Stimulated activated CD4-positive, alpha-beta T cell treated with anti-CD3 and anti-CD28 coated beads, TNF-alpha, amount 100 ng/mL, for 1 hour (primary cell): ENCODE data around the gene LOXL1.

Source experiments
- DNase-seq, 3 donors: peaks; one replicate each; pipeline ENCODE4 v3.0.0-alpha.2; 2020; ENCODE audit warnings: low read depth in 3 of 3, low spot score in 1 of 3

LOXL1 gene, protein sequence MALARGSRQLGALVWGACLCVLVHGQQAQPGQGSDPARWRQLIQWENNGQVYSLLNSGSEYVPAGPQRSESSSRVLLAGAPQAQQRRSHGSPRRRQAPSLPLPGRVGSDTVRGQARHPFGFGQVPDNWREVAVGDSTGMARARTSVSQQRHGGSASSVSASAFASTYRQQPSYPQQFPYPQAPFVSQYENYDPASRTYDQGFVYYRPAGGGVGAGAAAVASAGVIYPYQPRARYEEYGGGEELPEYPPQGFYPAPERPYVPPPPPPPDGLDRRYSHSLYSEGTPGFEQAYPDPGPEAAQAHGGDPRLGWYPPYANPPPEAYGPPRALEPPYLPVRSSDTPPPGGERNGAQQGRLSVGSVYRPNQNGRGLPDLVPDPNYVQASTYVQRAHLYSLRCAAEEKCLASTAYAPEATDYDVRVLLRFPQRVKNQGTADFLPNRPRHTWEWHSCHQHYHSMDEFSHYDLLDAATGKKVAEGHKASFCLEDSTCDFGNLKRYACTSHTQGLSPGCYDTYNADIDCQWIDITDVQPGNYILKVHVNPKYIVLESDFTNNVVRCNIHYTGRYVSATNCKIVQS

DNA sequence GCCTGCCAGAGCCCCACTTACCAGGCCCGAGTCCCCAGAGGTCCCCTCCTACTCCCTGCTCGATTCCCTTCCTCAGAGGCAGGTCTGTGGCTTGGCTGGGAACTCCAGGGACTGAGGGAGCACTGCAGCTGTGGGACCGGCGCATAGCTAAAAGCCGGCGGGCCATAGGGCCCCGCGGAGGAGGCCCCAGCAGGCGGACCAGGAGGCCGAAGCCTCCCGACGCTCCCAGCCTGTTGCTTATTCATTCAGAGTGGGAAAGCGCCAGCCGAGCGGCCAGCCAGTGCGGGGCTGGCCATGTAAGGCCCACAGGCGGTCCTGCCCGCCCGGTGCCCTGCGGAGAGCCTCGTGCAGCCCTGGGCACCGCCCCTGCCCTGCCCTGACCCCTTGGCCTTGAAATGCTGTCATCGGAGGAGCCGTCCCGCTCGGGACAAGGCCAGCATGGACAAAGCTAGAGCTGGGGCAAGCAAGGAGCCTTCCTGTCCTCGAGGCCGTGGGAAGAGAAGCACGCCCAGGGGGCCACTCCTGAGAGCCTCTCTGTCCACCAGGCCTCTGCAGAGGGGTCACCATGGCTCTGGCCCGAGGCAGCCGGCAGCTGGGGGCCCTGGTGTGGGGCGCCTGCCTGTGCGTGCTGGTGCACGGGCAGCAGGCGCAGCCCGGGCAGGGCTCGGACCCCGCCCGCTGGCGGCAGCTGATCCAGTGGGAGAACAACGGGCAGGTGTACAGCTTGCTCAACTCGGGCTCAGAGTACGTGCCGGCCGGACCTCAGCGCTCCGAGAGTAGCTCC, at the start of gene LOXL1:
LOXL1 (plus strand) TSS at position 244 of the 784 bp plus-strand sequence; CDS start at position 566, 322 bp downstream.
- no peak for DNase-seq

DNA sequence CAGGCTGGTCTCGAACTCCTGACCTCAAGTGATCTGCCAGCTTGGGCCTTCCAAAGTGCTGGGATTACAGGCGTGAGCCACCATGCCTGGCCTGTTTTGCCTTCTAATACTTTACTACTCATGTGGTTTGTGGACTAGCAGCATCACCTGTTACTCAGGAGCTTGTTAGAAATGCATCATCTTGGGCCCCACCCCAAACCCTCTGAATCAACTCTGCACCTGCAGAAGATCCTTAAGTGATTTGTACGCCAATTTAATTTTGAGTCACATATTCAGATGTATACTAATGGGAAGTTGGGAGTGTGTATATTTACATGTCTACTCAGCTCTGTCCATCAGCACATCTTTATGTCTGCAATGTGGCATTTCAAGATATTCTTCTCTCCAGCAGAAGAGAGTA, 46.8 kb upstream of the LOXL1 start:
- DNase-seq, result no peak

DNA sequence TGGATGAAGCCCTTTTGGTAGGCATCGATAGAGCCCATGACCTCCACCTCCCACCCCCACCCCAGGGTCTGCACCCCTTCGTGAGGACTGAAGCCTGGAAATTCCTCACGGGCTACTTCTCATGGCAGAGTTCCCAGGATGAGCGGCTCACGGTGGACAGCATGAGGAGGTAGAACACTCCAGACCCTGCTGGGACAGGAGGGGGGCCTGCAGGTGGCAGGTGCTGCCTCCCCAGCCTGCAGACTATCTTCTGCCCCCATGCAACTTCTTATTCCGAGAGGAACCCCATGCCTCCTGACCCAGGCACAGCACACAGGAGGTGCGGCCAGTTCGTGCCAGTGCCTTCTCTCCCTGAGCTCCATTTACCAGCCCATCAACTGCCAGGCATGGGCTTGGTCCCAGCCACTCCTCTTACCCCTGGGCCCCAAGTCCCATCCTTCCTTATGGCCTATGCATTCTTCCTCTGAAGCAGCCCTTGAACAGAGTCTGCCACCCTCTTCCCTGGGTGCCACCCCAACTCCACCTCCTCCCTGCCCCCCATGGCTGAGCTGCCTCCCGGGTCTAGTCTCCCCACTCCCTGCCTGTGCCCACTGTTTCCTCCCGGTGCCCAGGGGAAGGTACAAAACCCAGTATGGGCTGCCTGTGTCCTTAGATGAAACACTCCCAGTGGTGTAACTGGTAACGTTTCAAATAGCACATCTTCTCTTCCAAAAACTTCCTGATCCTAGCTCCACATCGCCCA, 44.5 kb upstream of the LOXL1 start:
- no peak for DNase-seq

DNA sequence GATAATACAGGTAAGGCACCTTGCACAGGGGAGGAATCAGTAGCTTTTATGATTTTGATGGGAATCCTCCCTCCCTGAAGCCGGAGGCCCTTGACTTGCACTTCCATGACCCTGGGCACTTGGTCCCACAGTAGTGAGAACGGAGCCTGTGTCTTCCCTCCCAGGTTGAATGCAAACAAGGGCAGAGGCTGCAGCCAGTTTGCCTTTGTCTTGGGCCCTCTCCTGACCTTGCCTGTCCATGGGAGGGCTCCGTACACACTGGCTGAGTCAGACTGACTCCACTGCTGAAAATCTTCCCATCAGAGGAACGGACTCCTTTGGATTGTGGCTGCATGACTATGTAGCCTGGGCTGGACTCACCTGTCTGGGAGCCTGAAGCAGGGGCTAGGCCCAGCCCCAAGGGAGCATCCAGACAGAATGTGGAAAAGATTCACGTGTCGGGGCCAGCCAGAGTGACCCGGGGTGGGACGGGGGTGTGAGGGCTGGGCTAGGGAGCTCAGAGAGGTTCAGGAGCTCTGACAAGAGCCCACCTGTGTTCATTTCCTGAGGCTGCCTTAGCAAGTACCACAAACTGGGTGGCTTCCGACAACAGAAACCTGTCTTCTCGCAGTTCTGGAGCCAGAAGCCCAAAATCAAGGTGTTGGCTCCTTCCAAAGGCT, 43.4 kb upstream of the LOXL1 start:
- no peak for DNase-seq

DNA sequence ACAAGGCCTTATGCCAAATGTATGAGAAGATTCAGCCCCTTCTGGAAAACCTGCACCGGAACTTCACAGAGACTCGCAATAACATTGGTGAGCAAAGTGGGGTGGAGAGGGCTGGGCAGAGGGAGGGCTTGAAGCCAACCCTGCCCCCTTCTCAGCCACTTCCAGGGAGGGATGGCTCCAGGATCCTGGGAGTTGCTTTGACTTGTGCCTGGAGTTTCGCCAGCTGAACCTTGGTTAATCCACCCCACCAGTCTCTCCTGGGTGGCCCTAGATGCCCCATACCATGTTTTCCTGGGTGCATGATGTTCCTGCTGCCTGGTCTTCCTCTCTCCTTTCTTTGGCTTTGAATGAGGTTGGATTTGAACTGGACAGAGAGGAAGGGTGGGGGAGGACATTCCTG, 42.1 kb upstream of the LOXL1 start:
- no peak for DNase-seq

DNA sequence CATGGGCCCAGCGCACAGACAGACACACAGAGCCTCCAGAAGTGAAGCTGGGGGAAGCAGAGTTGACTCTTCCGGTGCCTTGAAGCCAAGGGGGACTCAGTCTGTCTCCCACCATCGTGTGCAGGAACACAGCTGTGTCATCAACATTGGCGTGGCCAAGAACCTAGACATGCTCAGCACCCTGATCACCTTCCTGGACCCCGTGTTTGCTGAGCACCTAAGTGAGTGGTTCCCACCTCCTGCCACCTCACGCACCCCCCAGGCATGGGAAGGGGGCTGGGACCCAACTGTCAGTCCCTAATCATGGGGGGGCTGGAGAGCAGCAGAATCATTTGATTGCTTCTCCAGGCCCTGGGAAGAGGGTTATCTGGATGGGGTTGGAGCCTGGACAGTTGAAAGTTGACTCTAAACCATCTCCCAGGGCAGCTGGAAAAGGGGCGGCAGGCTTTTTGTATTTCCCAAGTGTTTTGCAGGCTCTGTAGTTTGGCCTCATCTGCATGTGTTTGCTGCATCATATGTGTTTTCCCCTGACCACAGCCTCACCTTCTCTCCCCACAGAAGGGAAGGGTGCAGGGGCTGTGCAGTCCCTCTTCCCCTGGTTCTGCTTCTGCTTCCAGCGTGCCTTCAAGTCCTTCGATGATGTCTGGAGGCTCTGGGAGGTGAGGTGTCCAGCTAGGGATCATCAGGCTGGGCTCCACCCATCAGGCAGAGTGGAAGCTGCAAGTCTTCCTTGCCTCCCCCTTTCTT, 40.1 kb upstream of the LOXL1 start:
- DNase-seq, result no peak

DNA sequence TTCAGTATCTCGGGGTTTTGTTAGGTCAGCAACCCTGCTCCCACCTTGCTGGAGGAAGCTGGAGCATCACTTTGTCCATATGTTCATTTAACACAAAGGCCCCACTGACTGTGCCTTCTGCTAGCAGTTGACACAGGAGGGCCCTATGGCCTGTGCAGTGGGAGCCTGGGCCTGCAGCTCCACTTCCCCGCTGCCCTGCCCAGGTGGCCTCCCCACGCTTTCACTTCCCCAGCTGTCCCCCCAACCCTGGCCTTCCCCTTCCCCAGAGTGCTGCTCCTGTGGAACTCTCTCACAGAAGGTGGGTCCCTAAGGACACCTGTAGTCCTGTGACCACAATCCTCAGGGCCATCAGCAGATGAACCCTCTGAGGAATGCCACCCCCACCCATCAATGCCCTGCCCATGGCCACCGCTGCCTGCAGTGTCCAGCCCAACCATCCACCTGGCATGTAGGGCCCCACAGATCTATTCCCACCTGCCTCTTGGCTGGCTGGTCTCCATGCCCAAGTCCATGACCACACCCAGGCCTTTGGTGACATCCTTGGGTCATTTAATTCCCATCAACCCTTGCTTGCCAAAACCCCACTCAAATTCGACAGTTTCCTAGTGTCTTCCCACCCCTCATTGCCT, 39.4 kb upstream of the LOXL1 start:
- DNase-seq, result no peak

DNA sequence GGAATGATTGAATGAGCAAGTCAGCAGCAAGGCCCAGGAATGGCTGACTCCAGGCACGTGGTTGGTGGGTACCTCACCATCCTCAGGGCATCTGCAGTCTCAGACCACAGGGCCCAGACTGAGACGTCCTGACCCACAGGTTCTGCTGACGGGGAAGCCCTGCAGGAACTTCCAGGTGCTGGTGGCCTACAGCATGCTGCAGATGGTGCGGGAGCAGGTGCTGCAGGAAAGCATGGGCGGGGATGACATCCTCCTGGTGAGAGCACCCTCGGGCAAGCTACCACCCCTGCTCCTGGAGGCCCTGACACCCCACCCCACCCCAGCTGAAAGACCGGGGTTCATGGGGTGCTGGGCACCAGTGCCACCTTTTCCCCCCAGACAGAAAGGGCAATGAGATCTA, 38.8 kb upstream of the LOXL1 start:
- DNase-seq, result no peak

DNA sequence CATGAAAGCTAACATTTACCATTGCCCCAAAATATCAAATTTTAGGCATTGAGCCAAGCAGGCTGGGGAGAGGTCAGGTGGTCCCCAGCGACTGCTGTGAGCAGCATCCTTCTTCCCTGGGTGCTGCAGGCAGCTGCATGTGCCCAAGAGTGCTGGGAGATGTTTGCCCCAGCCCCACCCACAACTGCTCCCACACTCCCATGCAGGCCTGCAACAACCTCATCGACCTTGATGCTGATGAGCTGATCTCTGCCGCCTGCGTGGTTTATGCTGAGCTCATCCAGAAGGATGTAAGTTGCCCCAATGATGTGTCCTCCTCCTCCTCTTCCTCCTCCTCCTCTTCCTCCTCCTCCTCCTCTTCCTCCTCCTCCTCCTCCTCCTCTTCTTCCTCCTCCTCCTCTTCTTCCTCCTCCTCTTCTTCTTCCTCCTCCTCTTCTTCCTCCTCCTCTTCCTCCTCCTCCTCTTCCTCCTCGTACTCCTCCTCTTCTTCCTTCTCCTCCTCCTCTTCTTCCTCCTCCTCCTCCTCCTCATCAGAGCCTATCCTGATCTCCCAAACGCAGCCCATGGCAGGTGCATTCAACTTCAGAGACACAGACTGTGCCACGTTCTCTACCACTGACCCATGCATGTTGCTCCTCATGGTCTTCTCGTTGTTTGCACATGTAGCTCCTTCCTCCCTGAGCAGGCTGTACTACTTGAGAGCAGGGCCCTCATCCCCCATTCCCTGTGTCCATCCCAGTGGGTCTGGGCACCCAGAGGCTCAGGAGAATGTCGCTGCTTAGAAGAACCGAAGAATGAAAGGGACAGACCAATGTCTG, 37.8 kb upstream of the LOXL1 start:
- DNase-seq, result no peak

DNA sequence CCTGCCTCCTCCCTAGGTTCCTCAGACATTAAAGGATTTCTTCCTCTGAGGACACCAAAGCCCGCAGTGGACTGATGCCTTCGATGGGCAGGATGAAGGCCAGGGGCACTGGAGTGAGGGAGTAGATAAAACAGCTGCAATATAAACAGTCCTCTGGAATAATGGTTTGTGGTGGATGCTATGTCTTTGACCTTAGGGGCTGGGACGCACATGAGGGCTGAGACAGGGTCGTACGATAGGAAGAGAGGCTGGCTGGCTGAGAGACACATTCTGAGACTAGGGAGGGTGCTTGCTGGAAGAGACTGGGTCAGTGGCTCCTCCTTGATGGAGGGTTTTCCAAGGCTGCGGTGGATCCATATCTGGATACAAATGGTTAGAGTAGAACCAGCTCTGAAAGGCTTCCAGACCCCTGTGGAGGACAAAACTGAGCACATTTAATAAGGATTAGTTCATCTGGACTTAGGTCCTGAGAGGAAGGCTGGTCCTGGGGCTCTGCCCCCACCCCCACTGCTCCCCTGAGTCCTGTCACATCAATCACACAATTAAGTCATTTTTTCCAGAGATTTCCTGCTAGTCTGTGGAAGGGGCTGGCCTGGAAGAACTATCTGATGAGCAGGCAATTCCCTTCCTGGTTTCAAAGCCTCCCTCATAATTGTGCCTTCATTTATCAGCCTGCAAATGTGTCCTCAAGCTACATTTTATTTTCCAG, 37.1 kb upstream of the LOXL1 start:
- DNase-seq, result no peak

DNA sequence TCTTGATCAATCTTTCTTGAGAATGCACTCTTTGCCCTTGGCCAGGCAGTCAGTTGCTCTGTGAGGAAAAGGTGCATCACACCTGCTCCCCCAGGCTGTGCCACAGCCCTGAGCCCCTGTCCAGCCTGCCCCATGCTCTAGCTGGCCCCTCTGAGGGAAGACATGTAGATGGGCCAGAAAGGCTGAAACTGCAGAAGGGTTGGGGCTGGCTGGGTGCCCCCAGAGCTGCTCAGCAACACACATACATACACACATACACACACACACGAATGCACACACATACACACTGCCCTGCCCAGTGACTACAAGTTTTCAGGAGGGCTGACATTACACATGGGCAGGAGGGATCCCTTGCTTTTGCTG, 36.5 kb upstream of the LOXL1 start:
- DNase-seq, result no peak

DNA sequence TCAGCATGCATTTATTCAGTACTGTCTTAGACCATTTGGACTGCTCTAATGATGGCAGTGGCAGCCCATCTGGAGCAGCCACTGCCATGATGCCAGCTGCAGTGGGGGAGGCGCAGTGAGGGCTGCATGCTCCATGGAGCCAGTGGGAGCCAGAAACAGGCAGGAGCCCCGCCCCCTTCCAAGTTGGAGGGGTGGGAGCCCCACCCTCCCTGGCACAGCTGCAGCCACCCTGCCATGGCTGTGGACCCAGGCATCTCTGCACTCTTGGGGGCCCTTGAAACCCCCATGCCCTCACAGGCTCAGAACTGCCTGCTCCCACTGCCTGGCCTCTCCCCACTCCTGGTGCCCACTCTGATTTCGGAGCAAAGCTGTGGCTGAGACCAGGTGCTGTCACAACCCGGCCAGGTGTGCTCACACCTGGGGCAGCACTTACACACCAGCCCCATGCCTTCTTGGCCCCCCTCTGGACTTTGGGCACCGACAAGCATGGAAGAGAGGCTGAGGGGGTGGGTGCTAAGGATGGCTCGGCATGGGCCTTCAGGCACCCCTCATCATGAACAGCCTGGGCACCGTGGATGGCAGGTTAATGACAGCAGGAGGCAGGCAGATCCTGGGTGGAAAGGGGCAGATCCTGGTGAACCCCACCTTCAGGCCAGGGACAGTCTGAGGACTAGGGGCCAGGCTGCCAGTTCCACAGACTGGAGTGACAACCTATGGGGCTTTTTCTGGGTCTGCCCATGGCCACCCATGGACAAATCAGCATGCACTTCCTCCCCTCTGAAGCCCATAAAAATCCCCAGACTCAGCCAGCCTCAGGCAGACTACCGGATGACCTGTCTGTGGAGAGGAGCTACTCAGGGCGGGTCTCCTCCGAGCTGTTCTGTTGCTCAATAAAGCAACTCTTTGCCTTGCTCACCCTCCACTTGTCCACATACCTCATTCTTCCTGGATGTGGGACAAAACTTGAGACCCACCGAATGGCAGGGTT, 34.6 kb upstream of the LOXL1 start:
- no peak for DNase-seq

DNA sequence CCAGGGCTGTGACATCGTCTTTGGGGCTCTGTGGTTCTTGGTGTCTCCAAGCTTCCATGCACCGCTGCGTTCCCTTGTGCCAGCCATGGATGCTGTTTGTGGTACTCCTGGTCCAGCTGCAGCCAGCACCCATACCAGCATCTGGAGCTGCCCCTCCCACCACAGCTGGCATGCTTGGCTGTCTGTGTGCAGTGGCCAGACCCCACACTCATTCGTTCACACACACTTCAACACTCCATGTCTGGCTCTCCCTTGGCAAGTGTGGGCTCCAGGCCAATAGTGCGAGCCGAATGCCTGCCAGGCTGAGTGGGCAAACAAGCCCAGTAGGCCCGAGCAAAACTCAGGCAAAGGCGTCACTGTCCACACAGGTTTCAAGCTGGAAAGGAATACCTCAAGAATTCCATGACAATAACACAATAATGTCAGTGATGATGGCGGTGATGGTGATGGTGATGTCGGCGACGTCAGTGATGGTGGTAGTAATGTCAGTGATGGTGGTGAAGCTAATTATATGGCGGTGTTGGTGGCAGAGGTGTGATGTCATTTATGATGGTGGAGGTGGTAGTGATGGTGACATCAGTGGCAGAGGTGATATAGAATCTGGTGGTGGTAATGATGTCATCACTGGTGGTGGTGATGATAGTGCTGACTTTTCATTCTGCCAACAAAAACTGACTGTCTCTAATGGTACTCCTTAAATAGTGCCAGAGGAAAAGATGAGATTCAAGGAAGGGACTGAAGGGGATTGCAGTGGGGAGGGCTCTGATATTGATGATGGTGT, 33.6 kb upstream of the LOXL1 start:
- no peak for DNase-seq

DNA sequence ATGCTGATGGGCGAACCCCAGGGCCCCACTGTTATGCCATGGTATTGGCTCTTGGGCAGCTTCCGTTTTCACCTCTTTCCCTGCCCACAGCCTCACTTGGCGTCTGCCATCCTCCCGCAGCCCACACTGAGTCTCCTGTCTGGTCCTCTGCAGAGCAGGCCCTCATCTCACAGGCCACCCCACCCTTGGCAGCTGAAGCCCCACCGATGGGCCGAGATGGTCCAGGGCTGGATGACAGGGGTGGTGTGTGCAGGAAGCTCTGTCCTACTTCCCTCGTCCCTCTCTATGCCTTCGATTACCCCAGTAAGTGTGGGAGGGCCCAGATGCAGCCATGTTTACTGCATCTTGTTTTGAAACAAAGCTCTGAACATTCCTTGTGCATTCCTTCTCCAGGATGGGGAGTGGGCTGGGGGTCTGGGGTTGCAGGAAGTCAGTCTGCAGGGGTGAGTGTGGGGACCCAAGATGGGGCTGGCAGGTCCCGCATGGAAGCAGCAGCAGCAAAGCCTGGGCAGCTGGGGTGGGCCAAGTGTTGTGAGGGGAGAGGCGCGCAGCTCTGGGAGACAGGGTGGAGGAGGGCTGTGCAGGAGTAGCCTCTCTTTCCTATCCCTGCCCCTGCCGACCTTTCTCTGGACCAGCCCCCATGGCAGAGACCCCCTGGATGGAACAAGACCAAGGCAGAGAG, 32.0 kb upstream of the LOXL1 start:
- no peak for DNase-seq

DNA sequence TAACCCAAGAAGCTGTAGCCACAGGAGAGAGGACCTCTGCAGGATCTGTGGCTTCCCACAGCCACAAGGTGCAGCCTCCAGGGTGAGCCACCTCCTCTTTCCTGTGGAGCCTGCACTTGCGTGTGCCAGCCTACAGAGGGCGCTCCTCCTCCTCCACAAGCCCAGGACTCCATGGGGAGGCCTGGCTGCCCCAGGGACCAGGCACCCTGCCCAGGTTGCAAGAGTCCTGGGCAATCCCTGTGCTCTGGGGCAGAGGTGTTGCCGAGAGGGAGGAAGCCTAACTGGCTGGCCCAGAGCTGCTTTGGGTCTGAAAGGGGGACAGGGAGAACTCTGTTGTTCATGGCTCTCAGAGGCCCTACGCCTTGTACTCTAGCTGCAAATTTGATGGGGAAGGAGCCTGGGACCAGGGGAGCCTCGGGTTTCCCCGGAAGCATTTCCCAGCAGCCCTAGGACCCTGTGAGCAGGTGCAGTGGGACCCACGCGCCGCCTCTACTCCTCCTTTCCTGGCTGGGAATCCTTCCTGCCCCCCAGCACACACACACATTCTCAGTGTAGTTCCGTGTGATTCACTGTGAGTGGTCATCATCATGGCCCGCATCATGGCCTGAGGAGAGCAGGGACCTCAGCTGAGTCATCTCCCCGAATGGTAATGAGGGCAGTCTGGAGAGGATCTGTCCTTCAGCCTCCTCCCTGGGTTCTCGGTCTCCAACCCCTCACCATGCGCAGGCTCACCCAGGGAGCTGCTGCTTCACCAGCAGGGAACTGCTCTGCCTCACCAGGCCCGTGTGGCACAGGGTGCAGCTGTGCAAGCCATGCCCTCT, 28.6 kb upstream of the LOXL1 start:
- peak in 2 of 3 donors; percentile 18 to 21 for DNase-seq
